H1 (cell line): Measurements from ENCODE around the gene SLC15A2. TPM values are rescaled to one million over a fixed set of nuclear protein-coding genes. Genes with fewer than 3 reads are reported as not detected.

Experiments used
- CTCF ChIA-PET: fragments of 300-600 bp; sonication (Branson Sonifier 250); formaldehyde crosslinking; loops from one replicate; lab custom pipeline; 2021; ENCODE audit not compliant: partially characterized antibody; lab: Charles Lee
- POLR2A ChIA-PET: fragments of 300-600 bp; sonication (Branson Sonifier 250); formaldehyde crosslinking; loops from one replicate; lab custom pipeline; 2021; ENCODE audit warnings: inconsistent platforms; ENCODE audit not compliant: partially characterized antibody; lab: Charles Lee
- DNase-seq, 2 experiments: peaks; one replicate each; pipeline versions ENCODE4 v3.0.0 to v3.0.0-alpha.2; 2010 to 2022; ENCODE audit warnings: low spot score in 2 of 2, low read depth in 1 of 2, mixed read lengths in 1 of 2
- FAIRE-seq: peaks from 2 replicates; lab custom pipeline; 2011; peaks lifted over from hg19 to GRCh38; lab: Jason Lieb, UNC
- H2AFZ ChIP-seq: 2 replicates; pipeline ENCODE4 v1.8.1; 2012; ENCODE audit warnings: low read length, inconsistent platforms
- H2AK5ac ChIP-seq: 2 replicates; pipeline ENCODE4 v1.6.1; 2013; ENCODE audit warnings: low read depth, low read length
- H2BK120ac ChIP-seq: replicated peaks from 2 replicates; pipeline ENCODE3; 2013; ENCODE audit warnings: low read depth, low read length, inconsistent platforms
- H2BK12ac ChIP-seq: 2 replicates; pipeline ENCODE4 v1.6.1; 2013; ENCODE audit warnings: low read depth, low read length
- H2BK15ac ChIP-seq: 2 replicates; pipeline ENCODE4 v1.6.1; 2013; ENCODE audit warnings: low read length
- H2BK20ac ChIP-seq: 2 replicates; pipeline ENCODE4 v1.6.1; 2013; ENCODE audit warnings: low read length
- H2BK5ac ChIP-seq: 2 replicates; pipeline ENCODE4 v1.6.1; 2013; ENCODE audit warnings: low read depth, low read length
- H3K14ac ChIP-seq: 2 replicates; pipeline ENCODE4 v1.6.1; 2013; ENCODE audit warnings: inconsistent platforms; ENCODE audit not compliant: insufficient read length
- H3K18ac ChIP-seq: 2 replicates; pipeline ENCODE4 v1.6.1; 2013; ENCODE audit warnings: low read length; ENCODE audit errors: extremely low read depth
- H3K23ac ChIP-seq: 2 replicates; pipeline ENCODE4 v1.6.1; 2013; ENCODE audit warnings: inconsistent platforms; ENCODE audit not compliant: insufficient read length
- H3K23me2 ChIP-seq: 2 replicates; pipeline ENCODE4 v1.6.1; 2013; ENCODE audit warnings: low read depth, low read length
- H3K27ac ChIP-seq: 2 replicates; pipeline ENCODE4 v1.6.1; 2011; ENCODE audit warnings: low read depth, low read length, inconsistent platforms
- H3K27me3 ChIP-seq, 4 experiments: replicated peaks in 1 of 4; 1 replicate in 1 of 4; 2 replicates in 3 of 4; pipeline versions ENCODE4 v1.6.1 to v1.8.1; 2011 to 2013; ENCODE audit warnings: low read length in 3 of 4, mild to moderate bottlenecking in 3 of 4, inconsistent platforms in 2 of 4, mixed read lengths in 2 of 4, moderate library complexity in 1 of 4; ENCODE audit not compliant: control insufficient read depth in 3 of 4, insufficient read depth in 3 of 4; ENCODE audit errors: extremely low read depth in 1 of 4
- H3K36me3 ChIP-seq, 4 experiments: 2 replicates each; pipeline versions ENCODE4 v1.6.1 to v1.8.1; 2011 to 2013; ENCODE audit warnings: mild to moderate bottlenecking in 4 of 4, low read length in 3 of 4, moderate library complexity in 2 of 4, control low read depth in 1 of 4, inconsistent platforms in 1 of 4; ENCODE audit not compliant: insufficient read depth in 4 of 4, control insufficient read depth in 2 of 4
- H3K4ac ChIP-seq: replicated peaks from 2 replicates; pipeline ENCODE3; 2013; ENCODE audit warnings: low read length, low read depth, mixed read lengths, inconsistent platforms; ENCODE audit not compliant: insufficient read length
- H3K4me1 ChIP-seq, 4 experiments: replicated peaks in 1 of 4; 1 replicate in 1 of 4; 2 replicates in 3 of 4; pipeline versions ENCODE4 v1.6.1 to v1.8.1; 2011 to 2013; ENCODE audit warnings: low read length in 3 of 4, inconsistent platforms in 2 of 4, mixed read lengths in 1 of 4; ENCODE audit not compliant: insufficient read depth in 4 of 4, control insufficient read depth in 3 of 4
- H3K4me2 ChIP-seq, 2 experiments: 2 replicates each; pipeline versions ENCODE4 v1.6.1 to v1.8.1; 2011 to 2013; ENCODE audit warnings: low read depth in 2 of 2, low read length in 2 of 2, control low read depth in 1 of 2, inconsistent platforms in 1 of 2, mild to moderate bottlenecking in 1 of 2; ENCODE audit not compliant: insufficient read depth in 1 of 2
- H3K4me3 ChIP-seq, 4 experiments: fragments of 200-600, 300-600 bp in 1 of 4; sonication (generic), shearing (Covaris generic), sonication (Bioruptor Twin) in 1 of 4; 2 replicates each; pipeline versions ENCODE4 v1.5.1 to v1.8.1; 2011 to 2016; ENCODE audit warnings: low read length in 4 of 4, low read depth in 3 of 4, control low read depth in 2 of 4, inconsistent platforms in 2 of 4, mild to moderate bottlenecking in 2 of 4, mixed read lengths in 1 of 4, moderate library complexity in 1 of 4; ENCODE audit not compliant: insufficient read depth in 2 of 4; ENCODE audit errors: extremely low read depth in 1 of 4
- H3K56ac ChIP-seq: replicated peaks from 2 replicates; pipeline ENCODE3; 2013; ENCODE audit warnings: low read depth, mild to moderate bottlenecking, mixed read lengths, low read length, inconsistent platforms; ENCODE audit not compliant: insufficient read length
- H3K79me1 ChIP-seq: 2 replicates; pipeline ENCODE4 v1.6.1; 2013; ENCODE audit warnings: low read depth, low read length, control low read depth
- H3K79me2 ChIP-seq, 2 experiments: 2 replicates each; pipeline versions ENCODE4 v1.6.1 to v1.8.1; 2012 to 2013; ENCODE audit warnings: low read length in 2 of 2, mild to moderate bottlenecking in 2 of 2, inconsistent platforms in 1 of 2; ENCODE audit not compliant: insufficient read depth in 2 of 2, control insufficient read depth in 1 of 2
- H3K9ac ChIP-seq, 4 experiments: replicated peaks in 1 of 4; 1 replicate in 1 of 4; 2 replicates in 3 of 4; pipeline versions ENCODE4 v1.6.1 to v1.8.1; 2011 to 2013; ENCODE audit warnings: low read depth in 3 of 4, low read length in 3 of 4, control low read depth in 2 of 4, mild to moderate bottlenecking in 2 of 4, moderate library complexity in 2 of 4, inconsistent platforms in 1 of 4; ENCODE audit errors: extremely low read depth in 1 of 4
- H3K9me3 ChIP-seq, 2 experiments: 2 replicates each; pipeline versions ENCODE4 v1.6.1 to v1.8.1; 2012 to 2013; ENCODE audit warnings: mild to moderate bottlenecking in 2 of 2, moderate library complexity in 2 of 2, control low read depth in 1 of 2, inconsistent platforms in 1 of 2, low read depth in 1 of 2, low read length in 1 of 2, mixed read lengths in 1 of 2; ENCODE audit not compliant: insufficient read depth in 2 of 2
- H4K20me1 ChIP-seq, 2 experiments: replicated peaks in 1 of 2; 2 replicates each; pipeline versions ENCODE3 to v1.8.1; 2011 to 2013; ENCODE audit warnings: inconsistent platforms in 2 of 2, low read length in 2 of 2, mild to moderate bottlenecking in 1 of 2; ENCODE audit not compliant: insufficient read depth in 2 of 2, control insufficient read depth in 1 of 2
- H4K5ac ChIP-seq: 2 replicates; pipeline ENCODE4 v1.6.1; 2013; ENCODE audit warnings: low read length, low read depth, mixed read lengths, inconsistent platforms; ENCODE audit not compliant: insufficient read length
- H4K8ac ChIP-seq: 2 replicates; pipeline ENCODE4 v1.8.0; 2013; ENCODE audit warnings: mild to moderate bottlenecking, moderate library complexity, low read length, inconsistent platforms; ENCODE audit not compliant: insufficient read depth; ENCODE audit errors: extremely low read depth
- H4K91ac ChIP-seq: replicated peaks from 2 replicates; pipeline ENCODE3; 2013; ENCODE audit warnings: low read length, mixed read lengths, inconsistent platforms; ENCODE audit not compliant: insufficient read length
- EP300 ChIP-seq, 2 experiments: IDR thresholded peaks; 1 replicate in 1 of 2; 2 replicates in 1 of 2; pipeline ENCODE4 v1.6.1; 2011 to 2012; ENCODE audit warnings: low read depth in 2 of 2, low read length in 2 of 2, mild to moderate bottlenecking in 2 of 2, borderline replicate concordance in 1 of 2, inconsistent platforms in 1 of 2, moderate library complexity in 1 of 2
- TAF7 ChIP-seq: optimal IDR thresholded peaks from 2 replicates; pipeline ENCODE3; 2011; ENCODE audit warnings: low read depth, mild to moderate bottlenecking, inconsistent platforms, low read length, moderate library complexity, borderline replicate concordance
- WGBS, 2 experiments: shearing (Covaris generic) in 1 of 2; methylation state at CpG; one replicate each; pipeline versions ENCODE4 v1.1.6 to v1.1.7; 2013 to 2015; ENCODE audit warnings: low lambda C conversion rate in 2 of 2, mixed read lengths in 2 of 2, inconsistent platforms in 1 of 2, low coverage in 1 of 2, missing lambda C conversion rate in 1 of 2; ENCODE audit not compliant: insufficient replicate concordance in 2 of 2, insufficient coverage in 1 of 2, insufficient read length in 1 of 2; ENCODE audit errors: extremely low coverage in 1 of 2, missing lambda C conversion rate in 1 of 2; 5-methylcytosine and 5-hydroxymethylcytosine counted together
- long read RNA-seq, 2 experiments: library from RNA in 1 of 2; library from capped mRNA in 1 of 2; stranded (forward); transcript quantifications; one replicate each; pipeline ENCODE4 v2.0.0, GENCODE V29; 2021; ENCODE audit warnings: inconsistent platforms in 1 of 2
- polyA minus RNA-seq, 3 experiments: library from RNA; depleted of rRNA, polyadenylated mRNA; stranded (reverse); fragments of >200 nt; gene quantifications; 1 replicate in 2 of 3; 2 replicates in 1 of 3; pipeline ENCODE4 v1.2.3, GENCODE V29; 2011
- polyA plus RNA-seq, 7 experiments: library from polyadenylated mRNA; depleted of rRNA in 3 of 7; stranded (reverse) in 5 of 7; unstranded in 2 of 7; fragments of >200 nt in 5 of 7; fragments of 200-250 nt in 2 of 7; gene quantifications; 1 replicate in 5 of 7; 2 replicates in 1 of 7; 4 replicates in 1 of 7; pipeline versions ENCODE4 v1.2.1 to v1.2.3, GENCODE V29; 2011 to 2013; ENCODE audit warnings: missing spikeins in 2 of 7, mixed read lengths in 2 of 7
- total RNA-seq: library from RNA; stranded (reverse); fragmentation: NEBNext Ultra II Directional; extraction: Animal tissue kit (Norgen Biotek cat#: 25700); gene quantifications from 2 replicates; pipeline ENCODE4 v1.2.1, GENCODE V29; 2021

The SLC15A2 gene
- total RNA-seq, result 1.8 and 2.0 TPM in 2 replicates
- 2.1 and 3.6 TPM in 2 replicates for polyA plus RNA-seq (2011; rRNA removed)
- 2.5 TPM for polyA plus RNA-seq (2011; cell fraction: cytosol; rRNA removed)
- 3.4 TPM for polyA plus RNA-seq (2011; cell fraction: nucleus; rRNA removed)
- 3.2 to 4.3 TPM (median 3.9 TPM) in 4 replicates for polyA plus RNA-seq (2012, experiment 1 of 2)
- polyA plus RNA-seq (2012, experiment 2 of 2), result 0.17 TPM
- 1.3 TPM for polyA plus RNA-seq (2013, experiment 1 of 2)
- polyA plus RNA-seq (2013, experiment 2 of 2), result 1.1 TPM
- 10.1 and 20.3 TPM in 2 replicates for polyA minus RNA-seq (2011; rRNA and poly(A)+ RNA removed)
- polyA minus RNA-seq (2011; cell fraction: cytosol; rRNA and poly(A)+ RNA removed), result 2.6 TPM
- polyA minus RNA-seq (2011; cell fraction: nucleus; rRNA and poly(A)+ RNA removed), result 8.4 TPM
- long read RNA-seq, experiment 1, partial matches to known transcripts, result 0 of 1 reads
- long read RNA-seq, experiment 1, other reads (novel, unspliced or antisense), result 1 of 1 reads
- long read RNA-seq, experiment 2, full-length matches to known transcripts, result 1 of 3 reads
- long read RNA-seq, experiment 2, partial matches to known transcripts, result 0 of 3 reads
- long read RNA-seq, experiment 2, other reads (novel, unspliced or antisense), result 2 of 3 reads

DNA sequence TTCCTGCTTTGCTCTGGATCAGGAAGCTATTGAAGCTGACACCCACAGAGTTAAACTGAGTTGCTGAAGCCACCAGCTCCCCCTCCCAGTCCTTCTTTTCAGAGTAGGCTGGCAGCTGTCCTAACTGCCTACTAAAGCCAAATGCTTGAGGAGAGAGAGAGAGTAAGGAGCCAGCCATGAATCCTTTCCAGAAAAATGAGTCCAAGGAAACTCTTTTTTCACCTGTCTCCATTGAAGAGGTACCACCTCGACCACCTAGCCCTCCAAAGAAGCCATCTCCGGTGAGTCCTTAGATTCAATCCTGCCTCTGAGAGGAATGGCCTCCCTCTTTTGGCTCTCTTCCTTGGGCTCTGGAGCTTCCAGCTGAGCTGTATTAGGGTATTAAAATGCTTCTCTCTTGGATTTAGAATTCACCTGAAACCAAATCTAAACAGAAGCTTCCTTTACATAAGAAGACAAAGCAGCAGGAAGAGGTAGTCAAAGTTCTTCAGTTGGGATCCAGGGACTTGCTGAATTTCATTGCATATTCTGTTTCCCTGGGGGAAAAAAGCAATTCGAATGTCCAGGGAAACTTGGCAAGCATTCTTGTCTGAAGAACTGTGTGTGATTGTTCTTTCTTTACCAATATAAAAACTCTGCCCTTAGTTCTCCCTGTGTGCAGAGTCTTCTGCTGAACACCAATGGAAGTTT, at the start of gene SLC15A2:
Gene SLC15A2, plus strand, starts transcription at position 101 of the 690 bp plus-strand sequence. Its CDS starts 76 bp downstream, at position 177.
- Histone ChIP-seq H2BK120ac (peak within 1 kb of the TSS; percentile 93), H3K23ac (no peak within 1 kb of the TSS), H3K9ac (peak within 1 kb of the TSS in 2 of 4 experiments; percentile 8 to 58; a peak in 1 of 7 replicates), H3K4me1 (peaks cover 0 to 16% (median 8%) of the 10 kb centered on the region in 4 experiments; a peak in 5 of 7 replicates), H3K4me3 (peak within 1 kb of the TSS; percentile 18 to 48 (median 23); a peak in 7 of 8 replicates), H4K8ac (no peak within 1 kb of the TSS), H2AK5ac (no peak within 1 kb of the TSS), H2BK12ac (no peak within 1 kb of the TSS; the same call in 1 of the 2 replicates), H2BK15ac (no peak within 1 kb of the TSS), H3K27me3 (no peaks in the 10 kb centered on the region; a peak in 1 of 7 replicates), H3K18ac (peak within 1 kb of the TSS; percentile 17), H4K5ac (peak within 1 kb of the TSS; percentile 42), H3K79me2 (no peaks in the 10 kb centered on the region), H3K9me3 (no peaks in the 10 kb centered on the region), H3K4ac (peak within 1 kb of the TSS; percentile 75), H3K23me2 (no peaks in the 10 kb centered on the region), H4K91ac (peak within 1 kb of the TSS; percentile 53), H3K79me1 (no peaks in the 10 kb centered on the region), H3K14ac (no peak within 1 kb of the TSS), H2BK5ac (peak within 1 kb of the TSS; percentile 37; the same call in 1 of the 2 replicates), H3K4me2 (peak within 1 kb of the TSS; percentile 65 to 80), H3K56ac (peak within 1 kb of the TSS; percentile 60), H4K20me1 (no peaks in the 10 kb centered on the region), H3K27ac (peak within 1 kb of the TSS; percentile 81), H3K36me3 (no peaks in the 10 kb centered on the region; a peak in 1 of 8 replicates), H2AFZ (0 out of 2 replicates have a peak within 1 kb of the TSS, but pooled peaks have one; percentile 22), H2BK20ac (0 out of 2 replicates have a peak within 1 kb of the TSS, but pooled peaks have one; percentile 43)
- 7% methylated on average over 3 of the region's 3 CpGs; no CpG with 5 or more reads in 1 of the 2 experiments for WGBS, 2 experiments
- ChIA-PET POLR2A (interaction anchor here (0.6 to 1.6 kb wide), 5 partner anchors 20 to 101 kb away, joined by 3 read pairs; no protein-coding TSS in a partner anchor), CTCF (interaction anchor here (0.9 to 2.7 kb wide), 7 partner anchors 11 to 101 kb away, joined by 3 to 17 read pairs (median 4); no protein-coding TSS in a partner anchor)
- peak in 1 of 2 experiments; percentile 10 for DNase-seq
- peak; percentile 82 for FAIRE-seq
- TF ChIP-seq EP300 (IDR thresholded peaks at IDR 0.05; ENCODE audit: borderline replicate concordance in 1 of 2, low read depth in 2 of 2, low read length in 2 of 2), result peak in 1 of 2 experiments; percentile 44; a peak in 1 of 3 replicates
- TF ChIP-seq TAF7, result peak; percentile 67
